Measurements from ENCODE around the gene PPFIBP2.

Gene PPFIBP2

GRCh38 chr11:7605186-7605943 is 91.6 kb downstream of the PPFIBP2 start:
- no peak for DNase-seq

DNA sequence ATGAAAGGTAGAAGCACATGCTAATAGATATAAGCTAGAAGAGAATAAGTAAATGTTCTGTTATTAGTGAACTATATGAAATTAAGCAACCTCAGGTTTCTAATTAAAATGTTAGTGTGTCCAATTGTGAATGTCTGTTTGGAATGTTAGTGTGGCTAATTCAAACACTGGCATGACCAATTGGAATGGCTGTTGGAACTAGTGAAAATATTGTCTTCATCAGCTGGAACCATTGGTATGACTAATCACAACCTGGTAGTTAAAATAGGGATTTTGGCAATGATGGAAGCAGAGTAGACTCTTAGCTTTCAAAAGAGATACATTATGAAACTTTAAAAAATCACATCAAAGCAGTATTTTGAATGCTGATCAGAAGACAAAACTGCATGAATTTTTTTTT is 92.7 kb downstream of the PPFIBP2 start:
- DNase-seq, result no peak

GRCh38 chr11:7609015-7609414 is 95.2 kb downstream of the PPFIBP2 start:
- DNase-seq, result no peak

DNA sequence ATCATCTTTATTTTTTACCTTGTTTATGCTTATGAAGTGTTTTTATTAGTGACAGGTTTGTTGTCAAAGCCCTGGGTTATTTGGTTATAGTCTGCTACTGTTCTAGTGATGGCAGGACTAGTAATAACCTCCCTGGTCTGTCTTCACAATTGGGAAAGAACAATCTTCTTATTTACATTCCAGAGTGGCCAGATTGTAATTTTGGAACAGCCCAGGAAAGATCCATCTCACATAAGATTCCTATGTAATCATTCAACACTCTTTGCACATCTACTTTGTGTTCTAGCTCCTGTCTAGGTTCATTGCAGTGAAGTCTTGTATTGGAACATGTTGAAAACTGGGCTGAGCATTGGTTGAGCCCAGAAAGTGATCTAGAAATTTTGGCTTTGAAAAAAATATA is 95.7 kb downstream of the PPFIBP2 start:
- DNase-seq, result no peak

DNA sequence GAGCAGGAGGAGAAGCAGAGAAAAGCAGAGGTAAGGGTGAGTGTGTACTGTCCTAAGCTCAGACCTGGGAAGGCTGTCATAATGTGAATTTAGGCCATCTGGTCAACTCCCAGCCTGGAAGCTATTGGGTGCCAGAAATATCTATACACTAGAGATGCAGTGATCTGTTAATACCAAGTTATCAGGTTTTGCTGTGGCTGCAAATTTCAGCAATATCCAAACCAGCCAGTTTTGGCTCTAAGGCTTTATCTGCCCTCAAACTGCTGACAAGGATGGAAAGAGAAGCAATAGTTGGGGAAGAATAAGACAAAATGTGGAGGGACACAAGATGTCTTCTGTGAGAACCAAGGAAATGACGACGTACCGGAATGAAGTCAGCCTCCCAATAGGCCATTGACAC is 96.6 kb downstream of the PPFIBP2 start:
- DNase-seq, result no peak

GRCh38 chr11:7611411-7611810 is 97.6 kb downstream of the PPFIBP2 start:
- no peak for DNase-seq

GRCh38 chr11:7612056-7612660 is 98.4 kb downstream of the PPFIBP2 start:
- no peak for DNase-seq

GRCh38 chr11:7612661-7613393 is 99.0 kb downstream of the PPFIBP2 start:
- DNase-seq, result no peak

DNA sequence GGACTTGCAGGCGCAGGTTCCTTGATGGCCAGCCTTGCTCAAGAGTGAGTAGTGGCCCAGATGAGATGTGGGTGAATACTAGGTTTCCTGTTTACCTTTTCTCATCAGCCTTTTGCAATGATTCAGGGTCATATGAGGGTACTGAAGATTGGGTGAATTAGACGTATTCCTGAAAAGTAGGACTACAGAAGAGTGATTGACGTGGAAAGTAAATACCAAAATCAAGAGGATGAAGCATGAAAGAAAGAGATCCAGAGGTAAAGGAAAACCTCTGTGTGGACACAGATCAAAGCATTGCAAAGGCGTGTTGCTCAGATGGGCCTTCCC is 99.6 kb downstream of the PPFIBP2 start:
- no peak for DNase-seq

DNA sequence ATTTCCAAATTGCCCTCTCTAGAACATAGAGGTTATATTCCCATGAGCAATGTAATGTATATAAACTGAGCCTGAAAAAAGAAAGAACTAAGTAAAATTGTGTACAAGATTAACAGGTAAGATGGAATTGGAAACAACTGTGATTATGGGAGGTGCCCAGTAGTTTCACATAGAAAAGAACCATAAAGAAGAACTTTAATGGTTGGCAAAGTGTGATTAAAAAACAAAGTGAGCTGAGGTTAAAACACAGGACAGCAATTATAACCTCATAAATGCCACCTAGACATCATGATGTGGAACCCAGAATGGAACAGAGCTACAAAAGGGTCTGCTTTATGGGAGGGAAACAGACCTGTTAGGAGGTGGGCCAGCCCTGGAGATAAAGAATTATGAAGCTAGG is 100.9 kb downstream of the PPFIBP2 start:
- DNase-seq, result no peak

DNA sequence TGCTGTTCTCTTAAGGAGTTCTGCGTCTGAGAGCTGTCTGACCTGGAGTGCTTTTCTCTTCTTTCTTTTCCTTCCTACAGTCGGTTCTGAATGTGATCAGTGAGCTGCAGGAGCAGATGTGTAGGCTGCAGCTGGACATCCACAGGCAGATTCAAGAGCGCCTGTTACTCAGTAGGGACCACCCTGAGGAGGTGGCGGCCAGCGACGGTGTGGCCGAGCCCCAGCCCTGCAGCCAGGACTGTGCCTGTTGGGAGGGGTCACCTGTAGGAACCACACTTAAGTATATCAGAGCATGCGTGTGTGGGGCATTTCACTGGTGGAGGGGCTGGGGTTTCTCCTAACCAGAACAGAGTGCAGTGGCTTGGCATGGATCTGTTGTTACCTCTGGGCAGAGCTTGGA is 103.2 kb downstream of the PPFIBP2 start:
- DNase-seq, result no peak

- no peak for DNase-seq
Observed at GRCh38 chr11:7619322-7619721, 105.5 kb downstream of the PPFIBP2 start.

- no peak for DNase-seq
Observed at GRCh38 chr11:7621090-7621489, 107.3 kb downstream of the PPFIBP2 start.

GRCh38 chr11:7621554-7621953 is 107.8 kb downstream of the PPFIBP2 start:
- no peak for DNase-seq

GRCh38 chr11:7622721-7623120 is 108.9 kb downstream of the PPFIBP2 start:
- DNase-seq, result no peak

DNA sequence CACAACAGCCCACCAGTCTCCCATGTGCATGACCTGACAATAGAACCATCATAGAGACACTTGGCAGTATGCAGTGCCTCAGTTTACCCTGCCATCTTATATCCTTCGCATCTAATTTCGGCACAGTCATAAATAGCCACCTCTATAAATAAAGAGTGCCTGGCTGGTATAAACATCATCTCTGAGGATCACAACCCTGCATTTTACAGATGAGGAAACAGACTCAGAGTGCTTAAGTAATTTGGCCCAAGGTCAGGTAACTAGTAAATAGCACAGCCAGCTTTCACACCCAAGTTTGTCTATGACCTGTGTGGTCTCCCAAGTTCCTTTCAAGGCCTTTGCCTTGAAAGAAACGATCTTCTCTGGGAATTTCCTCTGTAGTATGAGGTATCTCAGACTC is 114.9 kb downstream of the PPFIBP2 start:
- DNase-seq, result no peak

DNA sequence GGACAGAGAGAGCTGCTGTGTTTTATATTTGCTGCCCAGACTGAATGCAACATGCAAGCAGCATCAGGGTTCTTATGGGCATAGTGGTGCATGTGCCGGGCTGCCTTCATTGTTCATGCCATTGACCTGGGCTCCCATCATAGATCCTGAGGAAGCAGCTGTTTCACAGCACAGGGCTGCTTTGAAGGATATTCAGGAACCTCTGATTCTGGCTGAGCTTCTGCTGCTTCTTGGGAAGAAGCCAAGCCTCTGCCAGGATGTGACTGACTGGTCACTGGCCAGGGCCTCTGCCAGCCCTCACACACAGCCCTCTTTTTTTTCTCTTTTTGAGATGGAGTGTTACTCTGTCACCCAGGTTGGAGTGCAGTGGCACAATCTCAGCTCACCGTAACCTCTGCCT is 116.2 kb downstream of the PPFIBP2 start:
- no peak for DNase-seq

DNA sequence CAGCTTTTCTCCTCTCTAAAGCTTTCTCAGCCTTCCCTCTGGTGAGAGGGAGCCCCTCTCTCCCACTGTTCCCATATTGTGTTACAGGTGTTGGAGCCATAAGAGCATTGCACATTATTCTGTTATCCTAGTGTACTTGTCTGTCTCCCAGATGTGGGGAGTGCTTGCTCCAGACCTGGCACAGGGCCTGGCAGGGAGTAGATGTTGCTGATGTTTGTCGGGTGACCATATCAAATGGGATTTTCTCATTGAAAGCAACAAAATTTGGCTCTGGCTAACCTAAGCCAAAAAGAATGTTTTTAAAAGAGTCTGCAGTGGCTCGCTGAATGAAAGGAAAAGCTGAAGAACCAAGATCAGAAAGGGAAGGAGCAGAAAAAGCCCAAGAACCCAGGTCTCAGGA is 118.4 kb downstream of the PPFIBP2 start:
- no peak for DNase-seq

DNA sequence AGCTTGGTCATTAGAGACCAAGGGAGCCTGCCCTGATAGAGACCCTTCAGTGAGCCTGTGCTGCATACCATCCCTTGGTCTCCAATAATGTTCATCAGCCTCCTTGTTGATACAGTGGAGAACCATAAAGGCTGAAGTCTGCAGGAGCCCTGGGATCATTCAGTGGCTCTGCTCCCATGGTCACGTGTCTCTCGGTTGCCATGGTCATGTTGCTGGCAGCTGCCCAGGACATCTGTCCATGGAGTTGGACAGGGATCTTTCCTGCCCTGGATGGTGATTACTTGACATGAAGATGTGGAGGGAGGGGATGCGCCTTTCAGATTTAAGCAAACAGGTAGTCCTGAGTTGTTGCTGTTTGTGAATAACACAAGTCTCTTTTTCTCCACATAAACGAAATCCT is 121.3 kb downstream of the PPFIBP2 start:
- no peak for DNase-seq

GRCh38 chr11:7635708-7636107 is 121.9 kb downstream of the PPFIBP2 start:
- DNase-seq, result no peak

GRCh38 chr11:7636350-7636749 is 122.6 kb downstream of the PPFIBP2 start:
- no peak for DNase-seq

GRCh38 chr11:7637447-7638157 is 123.8 kb downstream of the PPFIBP2 start:
- DNase-seq, result no peak

Measured in SHP77 (cell line).